ENCODE results near the gene TSHZ3. TPM values are rescaled to one million over a fixed set of nuclear protein-coding genes. Genes with fewer than 3 reads are reported as not detected.

Gene TSHZ3
- total and polyA plus RNA-seq, 2 of the 13 experiments (the other 11 are each of a cell fraction or from before 2014, with no cell fraction given), result not detected

- TF ChIP-seq GPBP1L1 (CRISPR knock-in tag; IDR thresholded peaks at IDR 0.05) (no peak), ZNF7 (CRISPR knock-in tag; IDR thresholded peaks at IDR 0.05) (no peak), ZNF891 (CRISPR knock-in tag; IDR thresholded peaks at IDR 0.05) (no peak)
Measured at GRCh38 chr19:31331536-31331935, 17.7 kb downstream of the TSHZ3 start (continued).

GRCh38 chr19:31330761-31331160 is 18.5 kb downstream of the TSHZ3 start:
- Histone ChIP-seq H3K9me3 (ENCODE audit: low read length) (no peaks in the 10 kb centered on the region), H3K27ac (ENCODE audit: extremely low read length, insufficient read depth, low read length) (no peak overlapping the region), H3K27me3 (ENCODE audit: control insufficient read depth in 1 of 2, insufficient read depth in 2 of 2, low read length in 2 of 2) (peaks cover 0 to 7% of the 10 kb centered on the region in 2 experiments; a peak in 2 of 5 replicates), H3K4me2 (ENCODE audit: low read depth, low read length) (no peak overlapping the region), H2AFZ (ENCODE audit: low read length) (no peak overlapping the region), H3K4me1 (ENCODE audit: insufficient read depth, low read length) (no peaks in the 10 kb centered on the region), H3K36me3 (replicated peaks in 1 of 2; ENCODE audit: control insufficient read depth in 1 of 2, insufficient read depth in 2 of 2, low read length in 2 of 2) (no peaks in the 10 kb centered on the region), H3K79me2 (ENCODE audit: insufficient read depth, low read length) (no peaks in the 10 kb centered on the region), H4K20me1 (ENCODE audit: insufficient read depth, low read length) (no peaks in the 10 kb centered on the region), H3K4me3 (replicated peaks in 1 of 3; ENCODE audit: insufficient read depth in 1 of 3, low read depth in 2 of 3, low read length in 3 of 3) (no peak overlapping the region), H3K9ac (ENCODE audit: insufficient read depth, low read depth, low read length) (no peak overlapping the region)
- FAIRE-seq, result no peak
- POLR2A ChIA-PET, result no interaction called here
- no TSS peak for BruUV-seq (replicated peaks)
- no peak for DNase-seq (ENCODE audit: low spot score)
- no peak for ATAC-seq
- in situ Hi-C loops (cut with HindIII; ENCODE audit: extremely low pct_ligation_motif_present, low pct_unique_long_range_greater_than_20kb) (no loop called here), intact Hi-C loops (cut with micrococcal nuclease; ENCODE audit: unreplicated experiment) (no loop called here)
- no peak for TF ChIP-seq NCOA2 (CRISPR knock-in tag; IDR thresholded peaks at IDR 0.05)
- TF ChIP-seq NKX3-1 (CRISPR knock-in tag; IDR thresholded peaks at IDR 0.05), result no peak
- no peak for TF ChIP-seq ZNF496 (CRISPR knock-in tag; IDR thresholded peaks at IDR 0.05; ENCODE audit: insufficient replicate concordance)
- no peak for TF ChIP-seq ZNF772 (CRISPR knock-in tag; IDR thresholded peaks at IDR 0.05)
- TF ChIP-seq ZNF337 (CRISPR knock-in tag; IDR thresholded peaks at IDR 0.05; ENCODE audit: borderline replicate concordance, low read depth), result no peak
- TF ChIP-seq FOXC1 (CRISPR knock-in tag; IDR thresholded peaks at IDR 0.05; ENCODE audit: borderline replicate concordance), result no peak
- TF ChIP-seq ZBTB4 (CRISPR knock-in tag; IDR thresholded peaks at IDR 0.05; ENCODE audit: borderline replicate concordance), result no peak
- no peak for TF ChIP-seq ZBTB14 (CRISPR knock-in tag; IDR thresholded peaks at IDR 0.05)
- no peak for TF ChIP-seq ZNF253 (CRISPR knock-in tag; IDR thresholded peaks at IDR 0.05; ENCODE audit: borderline replicate concordance)
- CTCF ChIA-PET (ENCODE audit: low intra/inter-chr PET ratio, low total read pairs), result no interaction called here
- 9% methylated on average over 4 of the region's 12 CpGs for WGBS (ENCODE audit: low lambda C conversion rate)

All from HepG2 (cell line).